ENCODE measurements around the gene SPEM1. TPM values are rescaled to one million over a fixed set of nuclear protein-coding genes. Genes with fewer than 3 reads are reported as not detected.

SPEM1 gene
- total RNA-seq, 1 experiment from 2014 or later: not detected

GRCh38 chr17:7428557-7428956 is 8.4 kb downstream of the SPEM1 start, which contains the start of gene SPEM3:
Gene SPEM3, plus strand, starts transcription at chr17:7428857. Its CDS starts 46 bp downstream, at chr17:7428903.
- Histone ChIP-seq H3K27me3 (no peaks in the 10 kb centered on the region), H3K36me3 (no peaks in the 10 kb centered on the region), H3K4me3 (no peak within 1 kb of the TSS), H3K9me3 (no peaks in the 10 kb centered on the region)
- DNase-seq: no peak

GRCh38 chr17:7429722-7430121 is 9.6 kb downstream of the SPEM1 start:
- Histone ChIP-seq H3K9me3 (no peaks in the 10 kb centered on the region), H3K27me3 (no peaks in the 10 kb centered on the region), H3K4me3 (no peak overlapping the region), H3K36me3 (no peaks in the 10 kb centered on the region)
- DNase-seq: no peak

- Histone ChIP-seq H3K9me3 (no peaks in the 10 kb centered on the region), H3K27me3 (no peaks in the 10 kb centered on the region), H3K36me3 (no peaks in the 10 kb centered on the region), H3K4me3 (no peak overlapping the region)
- no peak for DNase-seq
Measured at GRCh38 chr17:7431231-7431630, 11.1 kb downstream of the SPEM1 start.

- Histone ChIP-seq H3K4me3 (no peak overlapping the region), H3K27me3 (no peaks in the 10 kb centered on the region), H3K9me3 (no peaks in the 10 kb centered on the region), H3K36me3 (no peaks in the 10 kb centered on the region)
- no peak for DNase-seq
Measured at GRCh38 chr17:7432296-7432695, 12.2 kb downstream of the SPEM1 start.

- Histone ChIP-seq H3K27me3 (no peaks in the 10 kb centered on the region; the same call in 1 of the 2 replicates), H3K9me3 (no peaks in the 10 kb centered on the region), H3K4me3 (0 out of 2 replicates have a peak overlapping the region, but pooled peaks have one; percentile 6), H3K36me3 (no peaks in the 10 kb centered on the region)
- no peak for DNase-seq
Measured at GRCh38 chr17:7435676-7436555, 15.8 kb downstream of the SPEM1 start.

- peak; percentile 70 for DNase-seq
- H3K27me3 ChIP-seq: no peaks in the 10 kb centered on the region; the same call in 1 of the 2 replicates
- no peaks in the 10 kb centered on the region for H3K9me3 ChIP-seq
- H3K4me3 ChIP-seq: peak overlapping the region; percentile 20; the same call in 1 of the 2 replicates
- H3K36me3 ChIP-seq: no peaks in the 10 kb centered on the region
Measured at GRCh38 chr17:7436556-7437368, 16.6 kb downstream of the SPEM1 start.

GRCh38 chr17:7437369-7437863 is 17.3 kb downstream of the SPEM1 start:
- DNase-seq: no peak
- no peaks in the 10 kb centered on the region for H3K9me3 ChIP-seq
- no peak overlapping the region for H3K4me3 ChIP-seq
- H3K27me3 ChIP-seq: no peaks in the 10 kb centered on the region; the same call in 1 of the 2 replicates
- H3K36me3 ChIP-seq: no peaks in the 10 kb centered on the region

GRCh38 chr17:7437950-7438614 is 18.0 kb downstream of the SPEM1 start:
- Histone ChIP-seq H3K4me3 (no peak overlapping the region), H3K36me3 (no peaks in the 10 kb centered on the region), H3K9me3 (no peaks in the 10 kb centered on the region), H3K27me3 (no peaks in the 10 kb centered on the region; the same call in 1 of the 2 replicates)
- DNase-seq: no peak

- no peak overlapping the region for H3K4me3 ChIP-seq
Measured at GRCh38 chr17:7438656-7439460, 18.7 kb downstream of the SPEM1 start.

GRCh38 chr17:7439462-7440112 is 19.5 kb downstream of the SPEM1 start, which contains the start of gene FGF11:
Gene FGF11, plus strand, starts transcription at chr17:7439512. Its CDS starts 109 bp downstream, at chr17:7439621.
- no peaks in the 10 kb centered on the region for H3K36me3 ChIP-seq
- no peak within 1 kb of the TSS for H3K4me3 ChIP-seq
- H3K27me3 ChIP-seq: no peaks in the 10 kb centered on the region; the same call in 1 of the 2 replicates
- no peak for DNase-seq
- H3K9me3 ChIP-seq: no peaks in the 10 kb centered on the region

More at GRCh38 chr17:7438656-7439460, 18.7 kb downstream of the SPEM1 start:
- H3K27me3 ChIP-seq: no peaks in the 10 kb centered on the region; the same call in 1 of the 2 replicates
- H3K9me3 ChIP-seq: no peaks in the 10 kb centered on the region
- no peaks in the 10 kb centered on the region for H3K36me3 ChIP-seq
- DNase-seq: no peak

- Histone ChIP-seq H3K9me3 (no peaks in the 10 kb centered on the region), H3K36me3 (no peaks in the 10 kb centered on the region), H3K27me3 (no peaks in the 10 kb centered on the region; the same call in 1 of the 2 replicates), H3K4me3 (no peak overlapping the region)
- no peak for DNase-seq
Measured at GRCh38 chr17:7440113-7440833, 20.1 kb downstream of the SPEM1 start.

GRCh38 chr17:7440834-7441195 is 20.7 kb downstream of the SPEM1 start:
- no peaks in the 10 kb centered on the region for H3K9me3 ChIP-seq
- peak; percentile 58 for DNase-seq
- H3K36me3 ChIP-seq: no peaks in the 10 kb centered on the region
- no peak overlapping the region for H3K4me3 ChIP-seq
- H3K27me3 ChIP-seq: no peaks in the 10 kb centered on the region; the same call in 1 of the 2 replicates

GRCh38 chr17:7441266-7441665 is 21.1 kb downstream of the SPEM1 start:
- H3K4me3 ChIP-seq: no peak overlapping the region
- no peak for DNase-seq
- no peaks in the 10 kb centered on the region for H3K9me3 ChIP-seq
- no peaks in the 10 kb centered on the region; the same call in 1 of the 2 replicates for H3K27me3 ChIP-seq
- H3K36me3 ChIP-seq: no peaks in the 10 kb centered on the region

GRCh38 chr17:7442142-7442541 is 22.0 kb downstream of the SPEM1 start:
- no peak for DNase-seq
- no peaks in the 10 kb centered on the region for H3K36me3 ChIP-seq
- H3K27me3 ChIP-seq: no peaks in the 10 kb centered on the region; the same call in 1 of the 2 replicates
- no peak overlapping the region for H3K4me3 ChIP-seq
- no peaks in the 10 kb centered on the region for H3K9me3 ChIP-seq
